Liver (tissue), 9 donors: ENCODE measurements around the gene TMA7B. TPM values are rescaled to one million over a fixed set of nuclear protein-coding genes. Genes with fewer than 3 reads are reported as not detected.

ENCODE experiments used
- DNase-seq: peaks from one replicate; pipeline ENCODE4 v3.0.0-alpha.2; 2017; ENCODE audit warnings: low spot score
- H3K27ac ChIP-seq, 2 donors: one replicate each; pipeline ENCODE4 v1.7.0; 2013; ENCODE audit warnings: inconsistent platforms in 2 of 2, low read length in 2 of 2, control low read depth in 1 of 2, low read depth in 1 of 2, mild to moderate bottlenecking in 1 of 2
- H3K27me3 ChIP-seq, 4 donors: one replicate each; pipeline versions ENCODE4 v1.6.1 to v1.7.0; 2013; ENCODE audit warnings: low read length in 3 of 4, inconsistent platforms in 1 of 4, mild to moderate bottlenecking in 1 of 4, moderate library complexity in 1 of 4; ENCODE audit not compliant: control insufficient read depth in 4 of 4, insufficient read depth in 4 of 4
- H3K36me3 ChIP-seq, 4 donors: one replicate each; pipeline versions ENCODE4 v1.6.1 to v1.7.0; 2013; ENCODE audit warnings: low read length in 3 of 4, mild to moderate bottlenecking in 3 of 4, low read depth in 1 of 4, moderate library complexity in 1 of 4; ENCODE audit not compliant: control insufficient read depth in 4 of 4, insufficient read depth in 3 of 4
- H3K4me1 ChIP-seq, 4 donors: one replicate each; pipeline versions ENCODE4 v1.6.1 to v1.7.0; 2013; ENCODE audit warnings: low read length in 3 of 4, mild to moderate bottlenecking in 3 of 4, moderate library complexity in 1 of 4; ENCODE audit not compliant: control insufficient read depth in 4 of 4, insufficient read depth in 4 of 4
- H3K4me3 ChIP-seq, 3 donors: one replicate each; pipeline versions ENCODE4 v1.6.1 to v1.7.0; 2013; ENCODE audit warnings: low read length in 3 of 3, control low read depth in 1 of 3, low read depth in 1 of 3, mild to moderate bottlenecking in 1 of 3
- H3K9ac ChIP-seq, 2 donors: one replicate each; pipeline ENCODE4 v1.7.0; 2013; ENCODE audit warnings: low read length in 2 of 2, mild to moderate bottlenecking in 2 of 2, moderate library complexity in 2 of 2, control low read depth in 1 of 2, low read depth in 1 of 2
- H3K9me3 ChIP-seq, 4 donors: one replicate each; pipeline versions ENCODE4 v1.6.1 to v1.7.0; 2013; ENCODE audit warnings: low read length in 3 of 4; ENCODE audit not compliant: control insufficient read depth in 4 of 4
- ATF3 ChIP-seq: IDR thresholded peaks from 2 replicates; pipeline ENCODE4 v1.6.1; 2016; ENCODE audit warnings: antibody characterized with exemption
- CTCF ChIP-seq: fragments of 150-350 bp; IDR thresholded peaks from 2 replicates; pipeline ENCODE4 v1.5.1; 2017; ENCODE audit warnings: improper control_type of control experiment, low read depth, low read length; ENCODE audit not compliant: missing input control
- EGR1 ChIP-seq, 2 donors: IDR thresholded peaks; 2 replicates each; pipeline ENCODE4 v1.6.1; 2016 to 2018; ENCODE audit warnings: antibody characterized with exemption in 2 of 2, low read depth in 2 of 2
- FOXA1 ChIP-seq: IDR thresholded peaks from 2 replicates; pipeline ENCODE4 v1.6.1; 2016; ENCODE audit warnings: antibody characterized with exemption
- FOXA2 ChIP-seq: IDR thresholded peaks from 2 replicates; pipeline ENCODE4 v1.6.1; 2016; ENCODE audit warnings: antibody characterized with exemption
- GABPA ChIP-seq, 2 donors: IDR thresholded peaks in 1 of 2; conservative IDR thresholded peaks in 1 of 2; 2 replicates each; pipeline ENCODE4 v1.6.1; 2016; ENCODE audit warnings: antibody characterized with exemption in 2 of 2, mild to moderate bottlenecking in 1 of 2, moderate library complexity in 1 of 2
- HNF4A ChIP-seq, 2 donors: conservative IDR thresholded peaks; 2 replicates each; pipeline ENCODE4 v1.6.1; 2016; ENCODE audit warnings: antibody characterized with exemption in 2 of 2, mild to moderate bottlenecking in 2 of 2
- HNF4G ChIP-seq: IDR thresholded peaks from 2 replicates; pipeline ENCODE4 v1.6.1; 2016; ENCODE audit warnings: antibody characterized with exemption
- JUND ChIP-seq, 2 donors: IDR thresholded peaks; 2 replicates each; pipeline ENCODE4 v1.6.1; 2016; ENCODE audit warnings: antibody characterized with exemption in 2 of 2
- NR2F2 ChIP-seq: IDR thresholded peaks from 2 replicates; pipeline ENCODE4 v1.6.1; 2016; ENCODE audit warnings: antibody characterized with exemption
- RAD21 ChIP-seq, 2 donors: IDR thresholded peaks; 2 replicates each; pipeline ENCODE4 v1.6.1; 2016; ENCODE audit warnings: antibody characterized with exemption in 2 of 2, mild to moderate bottlenecking in 2 of 2
- RXRA ChIP-seq, 2 donors: IDR thresholded peaks; 2 replicates each; pipeline ENCODE4 v1.6.1; 2017 to 2018; ENCODE audit warnings: antibody characterized with exemption in 2 of 2, mild to moderate bottlenecking in 1 of 2
- SP1 ChIP-seq: IDR thresholded peaks from 2 replicates; pipeline ENCODE4 v1.6.1; 2018; ENCODE audit warnings: antibody characterized with exemption, mild to moderate bottlenecking
- TAF1 ChIP-seq: conservative IDR thresholded peaks from 2 replicates; pipeline ENCODE4 v1.6.1; 2016; ENCODE audit warnings: antibody characterized with exemption, mild to moderate bottlenecking
- YY1 ChIP-seq: IDR thresholded peaks from 2 replicates; pipeline ENCODE4 v1.6.1; 2016; ENCODE audit warnings: antibody characterized with exemption, mild to moderate bottlenecking
- ZBTB33 ChIP-seq: IDR thresholded peaks from 2 replicates; pipeline ENCODE4 v1.6.1; 2016; ENCODE audit warnings: antibody characterized with exemption
- WGBS: extraction: QIAGEN DNeasy Blood & Tissue Kit; methylation state at CpG from one replicate; pipeline ENCODE4 v1.1.7; 2013; 5-methylcytosine and 5-hydroxymethylcytosine counted together
- polyA plus RNA-seq, 2 donors: library from polyadenylated mRNA; stranded (reverse) in 1 of 2; unstranded in 1 of 2; fragments of 200-250 nt in 1 of 2; fragments of >200 nt in 1 of 2; fragmentation: Nextera tagmentation in 1 of 2; extraction: Ambion mirVana in 1 of 2; gene quantifications; one replicate each; pipeline versions ENCODE4 v1.2.1 to v1.2.3, GENCODE V29; 2013 to 2015
- total RNA-seq, 2 donors: library from RNA; depleted of rRNA; stranded (reverse); fragments of >200 nt; gene quantifications; one replicate each; pipeline ENCODE4 v1.2.3, GENCODE V29; 2014
- TF ChIP-seq, protein P1 (sequence below): IDR thresholded peaks from 2 replicates; pipeline ENCODE4 v1.6.1; 2016; ENCODE audit warnings: antibody characterized with exemption, mild to moderate bottlenecking
- TF ChIP-seq, protein P2 (sequence below): IDR thresholded peaks from 2 replicates; pipeline ENCODE4 v1.6.1; 2016; ENCODE audit warnings: antibody characterized with exemption
- donor health status: healthy.
- donor health status: healthy.
- donor health status: healthy.
- donor health status: healthy.
- donor health status: healthy.

The TMA7B gene
- total and polyA plus RNA-seq, 4 donors: 0.25 to 2.1 TPM; not detected in 2

GRCh38 chr22:39965748-39966147 is 5.6 kb downstream of the TMA7B start:
- H3K36me3 ChIP-seq: no peaks in the 10 kb centered on the region
- no peak overlapping the region for H3K27ac ChIP-seq
- no peak for TF ChIP-seq HNF4G
- TF ChIP-seq, protein P1, sequence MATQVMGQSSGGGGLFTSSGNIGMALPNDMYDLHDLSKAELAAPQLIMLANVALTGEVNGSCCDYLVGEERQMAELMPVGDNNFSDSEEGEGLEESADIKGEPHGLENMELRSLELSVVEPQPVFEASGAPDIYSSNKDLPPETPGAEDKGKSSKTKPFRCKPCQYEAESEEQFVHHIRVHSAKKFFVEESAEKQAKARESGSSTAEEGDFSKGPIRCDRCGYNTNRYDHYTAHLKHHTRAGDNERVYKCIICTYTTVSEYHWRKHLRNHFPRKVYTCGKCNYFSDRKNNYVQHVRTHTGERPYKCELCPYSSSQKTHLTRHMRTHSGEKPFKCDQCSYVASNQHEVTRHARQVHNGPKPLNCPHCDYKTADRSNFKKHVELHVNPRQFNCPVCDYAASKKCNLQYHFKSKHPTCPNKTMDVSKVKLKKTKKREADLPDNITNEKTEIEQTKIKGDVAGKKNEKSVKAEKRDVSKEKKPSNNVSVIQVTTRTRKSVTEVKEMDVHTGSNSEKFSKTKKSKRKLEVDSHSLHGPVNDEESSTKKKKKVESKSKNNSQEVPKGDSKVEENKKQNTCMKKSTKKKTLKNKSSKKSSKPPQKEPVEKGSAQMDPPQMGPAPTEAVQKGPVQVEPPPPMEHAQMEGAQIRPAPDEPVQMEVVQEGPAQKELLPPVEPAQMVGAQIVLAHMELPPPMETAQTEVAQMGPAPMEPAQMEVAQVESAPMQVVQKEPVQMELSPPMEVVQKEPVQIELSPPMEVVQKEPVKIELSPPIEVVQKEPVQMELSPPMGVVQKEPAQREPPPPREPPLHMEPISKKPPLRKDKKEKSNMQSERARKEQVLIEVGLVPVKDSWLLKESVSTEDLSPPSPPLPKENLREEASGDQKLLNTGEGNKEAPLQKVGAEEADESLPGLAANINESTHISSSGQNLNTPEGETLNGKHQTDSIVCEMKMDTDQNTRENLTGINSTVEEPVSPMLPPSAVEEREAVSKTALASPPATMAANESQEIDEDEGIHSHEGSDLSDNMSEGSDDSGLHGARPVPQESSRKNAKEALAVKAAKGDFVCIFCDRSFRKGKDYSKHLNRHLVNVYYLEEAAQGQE: no peak
- TF ChIP-seq SP1: no peak
- TF ChIP-seq NR2F2: no peak
- TF ChIP-seq TAF1: no peak
- TF ChIP-seq YY1: no peak
- no peak for TF ChIP-seq RAD21 (IDR thresholded peaks at IDR 0.05)
- no peak for TF ChIP-seq ZBTB33
- TF ChIP-seq FOXA2: no peak
- no peak for TF ChIP-seq FOXA1
- TF ChIP-seq HNF4A (conservative IDR thresholded peaks at IDR 0.05): no peak
- TF ChIP-seq, protein P2, sequence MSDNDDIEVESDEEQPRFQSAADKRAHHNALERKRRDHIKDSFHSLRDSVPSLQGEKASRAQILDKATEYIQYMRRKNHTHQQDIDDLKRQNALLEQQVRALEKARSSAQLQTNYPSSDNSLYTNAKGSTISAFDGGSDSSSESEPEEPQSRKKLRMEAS: no peak
- TF ChIP-seq JUND (IDR thresholded peaks at IDR 0.05): no peak
- TF ChIP-seq EGR1 (IDR thresholded peaks at IDR 0.05; ENCODE audit: low read depth in 2 of 2): no peak
- no peak for TF ChIP-seq ATF3
- no peak for TF ChIP-seq GABPA (IDR thresholded peaks at IDR 0.05 in 1 of 2, conservative IDR thresholded peaks at IDR 0.05 in 1 of 2)
- TF ChIP-seq CTCF: no peak
- no peak for TF ChIP-seq RXRA (IDR thresholded peaks at IDR 0.05)
- H3K27me3 ChIP-seq: no peaks in the 10 kb centered on the region
- no peak overlapping the region for H3K4me3 ChIP-seq
- no peak for DNase-seq
- WGBS: 86% methylated on average over 5 of the region's 5 CpGs
- H3K9ac ChIP-seq: no peak overlapping the region
- no peaks in the 10 kb centered on the region for H3K9me3 ChIP-seq
- peaks cover 0 to 4% (median 0%) of the 10 kb centered on the region in 4 donors for H3K4me1 ChIP-seq
